HFF-Myc (cell line): ENCODE measurements around the gene NANOS2.

Experiments used
- DNase-seq: peaks from one replicate; pipeline ENCODE4 v3.0.0-alpha.2; 2011; ENCODE audit warnings: low read depth; ENCODE audit errors: extremely low read depth
- H3K4me3 ChIP-seq: replicated peaks from 2 replicates; pipeline ENCODE4 v1.5.1; 2011; ENCODE audit warnings: low read depth, mild to moderate bottlenecking, control low read depth, low read length
- CTCF ChIP-seq: IDR thresholded peaks from 2 replicates; pipeline ENCODE4 v1.5.1; 2012; ENCODE audit warnings: mild to moderate bottlenecking, low read depth, low read length, control low read depth; ENCODE audit errors: missing control alignments

Gene NANOS2

DNA sequence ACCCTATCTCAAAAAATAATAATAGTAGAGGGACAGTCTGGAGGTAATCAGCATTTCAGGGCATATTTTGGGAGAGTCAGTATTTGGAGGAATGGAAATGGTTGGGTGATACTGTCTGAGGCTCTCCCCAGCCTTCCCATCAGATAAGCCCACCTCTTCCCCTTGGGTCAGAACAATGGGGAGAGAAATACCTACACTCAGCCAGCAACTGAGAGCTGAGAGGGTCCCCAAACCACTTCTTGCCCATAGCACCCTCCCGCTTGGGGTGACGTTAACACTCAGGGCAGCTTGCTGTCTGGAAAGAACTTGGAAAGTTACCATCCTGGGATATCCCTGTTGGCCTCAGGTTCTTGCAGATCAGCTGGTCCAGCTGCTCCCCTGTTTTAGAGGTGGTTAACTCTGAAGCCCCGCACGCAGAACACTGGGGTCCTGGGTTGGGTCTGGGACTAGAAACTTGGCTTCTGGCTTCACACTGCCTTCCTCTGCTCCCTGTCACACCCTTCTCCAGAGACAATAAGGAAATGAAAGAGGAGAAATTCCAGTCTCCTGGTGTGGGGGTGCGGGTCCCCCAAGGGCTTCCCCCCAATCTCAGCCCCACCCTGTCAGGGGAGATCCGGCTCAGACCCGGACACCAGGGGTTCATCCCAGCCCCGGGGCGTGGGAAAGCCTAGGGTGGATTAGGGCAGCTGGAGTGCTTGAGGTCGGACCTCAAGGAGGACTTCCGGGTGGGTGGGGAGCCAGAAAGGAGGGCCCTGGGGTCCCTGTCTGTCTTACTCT lies 48.0 kb downstream of the NANOS2 start:
- DNase-seq, result no peak
- no peak overlapping the region for H3K4me3 ChIP-seq
- TF ChIP-seq CTCF, result no peak

DNA sequence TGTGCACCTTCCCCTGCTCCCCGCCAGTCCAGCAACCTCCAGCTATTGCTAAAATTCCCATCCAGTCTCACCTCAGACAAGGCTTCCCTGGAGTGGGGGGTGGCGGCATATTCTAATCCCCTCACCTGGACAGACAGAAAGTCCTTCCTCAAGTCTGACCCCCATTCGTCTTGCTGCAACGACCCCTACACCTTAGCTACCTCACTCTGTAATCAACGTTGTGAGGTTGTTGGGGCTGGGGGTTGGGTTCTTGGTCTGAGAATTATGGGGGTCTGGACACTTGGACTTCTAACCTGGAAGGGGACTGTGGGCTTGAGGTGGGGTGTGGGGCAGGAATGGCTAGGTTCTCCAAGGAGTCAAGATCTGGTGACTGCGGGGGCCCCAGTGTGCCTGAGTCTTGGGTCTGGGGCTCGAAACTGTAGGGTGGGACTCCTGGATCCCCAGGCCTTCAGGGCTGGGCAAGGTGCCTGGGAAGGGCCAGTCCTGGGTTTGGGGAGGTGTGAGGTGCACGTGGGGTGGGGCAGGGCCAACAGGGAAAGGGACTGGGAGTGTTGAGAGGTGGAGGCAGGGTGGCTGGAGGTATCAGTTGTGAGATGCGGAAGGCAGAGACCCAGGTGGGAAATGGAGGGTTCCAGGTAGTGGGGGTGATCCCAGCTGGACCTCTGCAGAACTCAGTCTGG lies 49.2 kb downstream of the NANOS2 start:
- TF ChIP-seq CTCF, result no peak
- no peak overlapping the region for H3K4me3 ChIP-seq
- DNase-seq, result no peak

DNA sequence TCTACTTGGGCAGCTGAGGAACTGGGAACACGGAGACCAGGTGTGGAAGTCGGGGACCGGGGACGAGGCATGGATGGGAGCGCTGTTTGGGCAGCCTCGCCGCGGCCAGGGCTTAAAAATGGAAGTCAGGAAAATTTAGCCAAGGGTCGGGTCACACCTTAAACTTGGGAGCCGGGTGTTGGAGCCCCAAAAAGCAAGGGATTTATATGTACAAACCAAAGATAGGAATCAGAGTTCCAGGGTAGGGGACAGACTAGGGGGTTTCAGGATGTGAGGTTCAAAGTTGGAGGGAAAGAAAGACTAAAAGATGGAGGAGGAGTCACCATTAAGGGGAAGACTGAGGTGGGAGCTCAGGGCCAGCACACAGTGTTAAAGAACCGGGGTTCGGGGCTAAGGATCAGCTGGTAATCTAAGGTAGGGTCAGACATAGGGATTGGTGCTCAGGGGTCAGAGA lies 49.9 kb downstream of the NANOS2 start:
- H3K4me3 ChIP-seq, result no peak overlapping the region
- no peak for DNase-seq
- no peak for TF ChIP-seq CTCF

- TF ChIP-seq CTCF, result peak; percentile 53
- no peak for DNase-seq
- peak within 1 kb of the TSS; percentile 90 for H3K4me3 ChIP-seq
These were observed 50.5 kb downstream of the NANOS2 start, which contains the start of gene FOXA3 for GRCh38 chr19:45863840-45864628. Gene FOXA3 (plus strand): TSS chr19:45864326. CDS start chr19:45864457, 131 bp downstream.

DNA sequence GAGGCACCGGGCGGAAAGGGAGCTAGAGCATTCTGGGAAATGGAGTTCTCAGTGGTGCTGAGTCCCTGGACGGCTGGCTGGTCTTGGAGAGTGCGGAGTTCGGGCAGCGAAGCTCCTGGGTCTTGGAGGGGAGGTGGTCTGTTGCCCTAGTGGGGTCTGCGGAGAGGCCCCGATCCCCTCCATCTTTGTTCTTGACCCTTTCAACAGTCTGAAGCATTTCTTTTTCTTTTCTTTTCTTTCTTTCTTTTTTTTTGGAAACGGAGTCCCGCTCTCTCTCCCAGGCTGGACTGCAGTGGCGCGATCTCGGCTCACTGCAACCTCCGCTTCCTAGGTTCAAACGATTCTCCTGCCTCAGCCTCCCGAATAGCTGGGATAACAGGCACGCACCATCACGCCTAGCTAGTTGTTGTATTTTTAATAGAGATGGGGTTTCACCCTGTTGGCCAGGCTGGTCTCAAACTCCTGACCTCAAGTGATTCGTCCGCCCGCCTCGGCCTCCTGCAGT lies 51.2 kb downstream of the NANOS2 start:
- H3K4me3 ChIP-seq, result peak overlapping the region; percentile 90
- DNase-seq, result no peak
- no peak for TF ChIP-seq CTCF
